Epithelial cell of esophagus (primary cell): Measurements from ENCODE around the gene EEF1G.

Source experiments
- DNase-seq: peaks from one replicate; pipeline ENCODE4 v3.0.0; 2010; ENCODE audit warnings: low read depth
- H3K4me3 ChIP-seq: 2 replicates; pipeline ENCODE4 v1.5.1; 2011; ENCODE audit warnings: mild to moderate bottlenecking, low read length, control low read depth
- TF ChIP-seq, protein P1 (sequence below): IDR thresholded peaks from 2 replicates; pipeline ENCODE4 v1.5.1; 2011; ENCODE audit warnings: low read depth, mild to moderate bottlenecking, low read length, control low read depth, inconsistent platforms; ENCODE audit not compliant: insufficient read depth; ENCODE audit errors: missing control alignments

EEF1G gene

DNA sequence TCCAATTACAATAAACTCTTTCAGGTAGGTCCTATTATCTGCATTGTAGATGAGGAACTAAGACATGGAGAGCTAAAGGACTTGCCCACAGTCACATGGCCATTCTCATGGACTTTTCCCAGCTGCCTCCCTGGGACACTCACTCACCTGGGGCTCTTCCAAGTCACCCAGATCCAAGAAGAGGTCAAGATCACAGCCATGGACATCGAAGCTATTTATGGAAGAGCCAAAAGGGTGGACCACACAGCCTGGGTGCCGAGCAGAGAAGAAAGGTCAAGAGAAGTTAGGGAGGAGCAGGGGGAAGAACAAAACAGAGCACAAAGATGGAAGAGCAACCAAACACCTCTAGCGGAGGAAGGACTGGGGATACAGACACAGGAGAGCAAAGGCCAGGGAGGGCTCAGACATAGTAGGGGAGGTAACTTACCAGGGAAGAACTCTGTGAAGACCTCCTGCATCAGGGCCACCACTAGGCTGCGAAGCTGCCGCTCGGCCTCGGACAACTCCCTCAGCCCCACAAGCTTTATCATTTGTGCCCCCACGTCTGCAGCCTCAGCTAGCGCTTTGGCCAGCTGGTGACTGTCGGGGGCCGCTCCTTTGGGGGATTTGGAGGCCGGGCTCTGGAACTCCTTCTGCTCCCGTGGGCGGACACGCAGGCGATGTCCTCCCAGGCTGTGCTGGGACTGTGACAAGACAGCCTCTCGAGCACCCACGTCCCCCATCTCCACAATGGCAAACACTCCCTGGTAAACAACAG is 7.4 kb upstream of the EEF1G start:
- no peak overlapping the region for H3K4me3 ChIP-seq
- TF ChIP-seq, protein P1, sequence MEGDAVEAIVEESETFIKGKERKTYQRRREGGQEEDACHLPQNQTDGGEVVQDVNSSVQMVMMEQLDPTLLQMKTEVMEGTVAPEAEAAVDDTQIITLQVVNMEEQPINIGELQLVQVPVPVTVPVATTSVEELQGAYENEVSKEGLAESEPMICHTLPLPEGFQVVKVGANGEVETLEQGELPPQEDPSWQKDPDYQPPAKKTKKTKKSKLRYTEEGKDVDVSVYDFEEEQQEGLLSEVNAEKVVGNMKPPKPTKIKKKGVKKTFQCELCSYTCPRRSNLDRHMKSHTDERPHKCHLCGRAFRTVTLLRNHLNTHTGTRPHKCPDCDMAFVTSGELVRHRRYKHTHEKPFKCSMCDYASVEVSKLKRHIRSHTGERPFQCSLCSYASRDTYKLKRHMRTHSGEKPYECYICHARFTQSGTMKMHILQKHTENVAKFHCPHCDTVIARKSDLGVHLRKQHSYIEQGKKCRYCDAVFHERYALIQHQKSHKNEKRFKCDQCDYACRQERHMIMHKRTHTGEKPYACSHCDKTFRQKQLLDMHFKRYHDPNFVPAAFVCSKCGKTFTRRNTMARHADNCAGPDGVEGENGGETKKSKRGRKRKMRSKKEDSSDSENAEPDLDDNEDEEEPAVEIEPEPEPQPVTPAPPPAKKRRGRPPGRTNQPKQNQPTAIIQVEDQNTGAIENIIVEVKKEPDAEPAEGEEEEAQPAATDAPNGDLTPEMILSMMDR: no peak

DNA sequence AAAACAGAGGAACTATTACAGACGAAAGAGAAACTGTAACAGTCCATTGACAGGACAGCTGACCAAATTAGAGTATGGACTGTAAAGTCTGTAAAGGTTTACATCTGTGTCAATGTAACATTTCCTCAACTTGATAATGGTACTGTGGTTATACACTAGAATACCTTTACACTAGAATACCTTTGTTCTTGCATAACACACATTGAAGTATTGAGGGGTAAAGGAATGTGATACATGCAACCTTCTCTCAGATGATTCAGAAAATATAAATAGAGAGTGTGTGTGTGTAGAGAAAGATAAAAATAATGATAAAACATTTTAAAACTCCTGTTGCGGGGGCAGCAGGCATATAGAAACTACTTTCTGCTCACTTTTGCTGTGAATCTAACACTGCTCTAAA is 5.6 kb upstream of the EEF1G start:
- DNase-seq: no peak
- no peak overlapping the region for H3K4me3 ChIP-seq
- TF ChIP-seq, protein P1: no peak

More for the DNA sequence above, 7.4 kb upstream of the EEF1G start:
- DNase-seq: no peak

DNA sequence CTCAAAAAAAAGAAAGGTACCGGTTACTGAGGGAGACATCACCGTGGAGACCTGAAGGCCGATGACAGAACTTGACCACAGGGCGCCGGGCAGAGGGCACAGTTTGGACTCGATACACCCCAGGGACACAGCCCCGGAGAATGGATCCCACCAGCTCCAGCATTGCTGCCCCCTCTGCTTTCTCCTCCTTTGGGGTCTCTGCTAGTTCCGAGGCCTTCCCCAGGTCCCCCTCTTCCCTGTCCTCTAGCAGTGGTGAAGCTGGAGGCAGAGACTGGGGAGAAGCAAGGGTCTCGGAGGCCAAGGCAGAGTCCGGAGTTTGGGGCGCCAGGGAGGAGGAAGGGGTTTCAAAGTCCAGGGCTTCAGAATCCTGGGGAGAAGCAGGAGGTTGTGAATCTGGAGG is 4.8 kb upstream of the EEF1G start:
- no peak for DNase-seq
- TF ChIP-seq, protein P1: no peak
- H3K4me3 ChIP-seq: no peak overlapping the region

DNA sequence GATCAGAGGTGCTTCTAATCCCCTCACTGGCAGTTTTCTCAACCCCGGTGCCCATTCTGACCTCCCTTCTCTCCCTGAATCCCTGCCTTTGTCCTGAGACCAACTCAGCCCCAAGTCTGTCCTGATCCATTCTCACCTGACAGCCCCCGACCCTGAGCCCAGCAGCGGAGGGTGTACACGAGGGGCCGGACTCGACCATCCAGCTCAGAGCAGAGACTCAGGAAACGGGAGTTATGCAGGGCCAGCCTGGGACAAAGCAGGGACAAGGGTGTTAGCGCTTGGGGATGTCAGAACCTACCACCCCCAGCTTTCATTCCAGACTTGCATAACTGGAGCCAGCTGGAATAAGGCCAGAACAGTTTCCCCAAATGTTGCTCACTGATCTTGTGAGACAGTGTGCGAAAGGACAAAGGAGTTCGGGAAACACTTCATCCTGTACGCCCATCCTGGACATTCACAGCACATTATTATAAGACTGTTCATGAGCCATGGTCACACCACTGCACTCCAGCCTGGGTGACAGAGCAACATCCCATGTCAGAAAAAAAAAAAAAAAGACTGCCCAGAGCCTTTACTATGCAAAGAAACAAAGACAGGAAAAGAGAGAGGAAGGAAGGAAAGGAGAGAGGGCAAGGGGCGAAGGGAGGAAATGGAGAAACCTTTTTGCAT is 3.5 kb upstream of the EEF1G start:
- DNase-seq: no peak
- TF ChIP-seq, protein P1: no peak

DNA sequence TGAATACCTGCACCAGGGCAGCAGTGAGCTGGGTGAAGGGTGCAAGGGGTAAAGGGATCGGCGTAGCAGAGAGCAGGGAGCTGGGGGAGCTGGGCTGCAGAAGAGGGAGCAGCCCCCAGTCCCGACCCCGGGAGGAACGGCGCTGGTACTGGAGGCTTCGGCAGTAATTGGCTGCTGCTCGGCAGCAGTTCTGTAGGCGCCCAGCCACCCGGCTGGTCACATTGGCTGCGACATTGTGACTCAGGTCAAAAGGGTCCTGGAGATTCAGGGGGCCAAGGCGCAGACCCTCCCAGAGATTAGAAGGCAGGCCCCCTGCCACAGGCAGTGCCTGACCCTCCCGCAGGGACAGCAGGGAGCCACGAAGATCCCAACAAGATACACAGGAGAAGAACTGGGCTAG is 2.1 kb upstream of the EEF1G start:
- no peak for DNase-seq
- no peak overlapping the region for H3K4me3 ChIP-seq
- TF ChIP-seq, protein P1: no peak

More for the DNA sequence above, 3.5 kb upstream of the EEF1G start:
- H3K4me3 ChIP-seq: no peak overlapping the region

DNA sequence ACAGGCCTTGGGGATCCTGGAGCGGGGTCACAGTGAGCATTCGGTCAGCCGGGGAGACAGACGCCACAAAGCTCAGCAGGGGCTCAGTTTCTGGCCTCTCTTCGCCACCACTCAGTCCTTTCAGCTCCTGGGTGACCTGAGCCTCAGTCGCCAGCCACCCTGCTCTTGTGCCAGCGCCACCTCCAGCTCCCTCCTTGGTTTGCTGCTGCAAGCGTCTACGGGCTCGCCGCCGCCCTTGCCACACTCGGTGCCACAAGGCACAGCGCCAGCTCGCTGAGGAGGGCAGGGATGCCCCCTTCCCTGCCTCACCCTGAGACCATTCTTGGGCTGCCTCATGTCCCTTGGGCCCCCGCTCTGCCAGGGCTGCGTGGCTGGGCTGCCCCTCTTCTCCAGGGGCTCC is 1.5 kb upstream of the EEF1G start:
- TF ChIP-seq, protein P1: no peak
- no peak for DNase-seq
- no peak overlapping the region for H3K4me3 ChIP-seq
